Measurements from ENCODE around the gene PJA2.

GRCh38 chr5:109439590-109439989 lies 29.8 kb upstream of the PJA2 start:
- TF ChIP-seq CTCF (IDR thresholded peaks at IDR 0.05 in 4 of 5, conservative IDR thresholded peaks at IDR 0.05 in 1 of 5) = no peak
- TF ChIP-seq POLR2A (IDR thresholded peaks at IDR 0.05) = no peak
